HepG2 (cell line): ENCODE results near the gene CATSPERD. TPM values are rescaled to one million over a fixed set of nuclear protein-coding genes. Genes with fewer than 3 reads are reported as not detected.

Experiments
- CAMTA2 ChIP-seq: sonication (generic); formaldehyde crosslinking; IDR thresholded peaks from 2 replicates; pipeline ENCODE4 v1.4.0; 2020; ENCODE audit warnings: mild to moderate bottlenecking, missing genetic modification reagents, borderline replicate concordance
- ETV6 ChIP-seq: sonication (generic); formaldehyde crosslinking; conservative IDR thresholded peaks from 2 replicates; pipeline ENCODE4 v1.4.0; 2020; ENCODE audit warnings: missing genetic modification reagents
- FOSL2 ChIP-seq: sonication (generic); formaldehyde crosslinking; IDR thresholded peaks from 2 replicates; pipeline ENCODE4 v1.4.0; 2020; ENCODE audit warnings: missing genetic modification reagents
- HDAC2 ChIP-seq: sonication (generic); formaldehyde crosslinking; IDR thresholded peaks from 2 replicates; pipeline ENCODE4 v1.4.0; 2020; ENCODE audit warnings: missing genetic modification reagents
- HOXA9 ChIP-seq: sonication (generic); formaldehyde crosslinking; IDR thresholded peaks from 2 replicates; pipeline ENCODE4 v1.8.1; 2022; ENCODE audit warnings: missing genetic modification reagents, mild to moderate bottlenecking, moderate library complexity, borderline replicate concordance
- IRF2 ChIP-seq: IDR thresholded peaks from 2 replicates; pipeline ENCODE4 v1.6.1; 2018; ENCODE audit warnings: missing genetic modification reagents, missing compliant biosample characterization
- LRRFIP1 ChIP-seq: sonication (generic); formaldehyde crosslinking; conservative IDR thresholded peaks from 2 replicates; pipeline ENCODE4 v1.4.0; 2020; ENCODE audit warnings: missing genetic modification reagents
- MLXIP ChIP-seq: sonication (generic); formaldehyde crosslinking; IDR thresholded peaks from 2 replicates; pipeline ENCODE4 v1.9.0; 2021; ENCODE audit warnings: missing genetic modification reagents, borderline replicate concordance
- MTA3 ChIP-seq: sonication (generic); formaldehyde crosslinking; IDR thresholded peaks from 2 replicates; pipeline ENCODE4 v1.4.0; 2020; ENCODE audit warnings: missing genetic modification reagents
- PLSCR1 ChIP-seq: sonication (generic); formaldehyde crosslinking; IDR thresholded peaks from 2 replicates; pipeline ENCODE4 v1.5.0; 2020; ENCODE audit warnings: missing genetic modification reagents, mild to moderate bottlenecking, borderline replicate concordance
- SIX1 ChIP-seq: sonication (generic); formaldehyde crosslinking; IDR thresholded peaks from 2 replicates; pipeline ENCODE4 v1.4.0; 2020; ENCODE audit warnings: missing genetic modification reagents, borderline replicate concordance
- TFDP2 ChIP-seq: sonication (generic); formaldehyde crosslinking; IDR thresholded peaks from 2 replicates; pipeline ENCODE4 v1.4.0; 2020; ENCODE audit warnings: missing genetic modification reagents
- ZBTB39 ChIP-seq: sonication (generic); formaldehyde crosslinking; IDR thresholded peaks from 2 replicates; pipeline ENCODE4 v1.5.0; 2020; ENCODE audit warnings: missing genetic modification reagents
- ZNF143 ChIP-seq: sonication (generic); formaldehyde crosslinking; IDR thresholded peaks from 2 replicates; pipeline ENCODE4 v1.4.0; 2020; ENCODE audit warnings: missing genetic modification reagents
- ZNF263 ChIP-seq: sonication (generic); formaldehyde crosslinking; IDR thresholded peaks from 2 replicates; pipeline ENCODE4 v1.4.0; 2020; ENCODE audit warnings: missing genetic modification reagents
- ZNF747 ChIP-seq: sonication (generic); formaldehyde crosslinking; IDR thresholded peaks from 2 replicates; pipeline ENCODE4 v1.8.1; 2023; ENCODE audit warnings: missing genetic modification reagents, mild to moderate bottlenecking, borderline replicate concordance
- ZNF816 ChIP-seq: sonication (generic); formaldehyde crosslinking; IDR thresholded peaks from 2 replicates; pipeline ENCODE4 v1.8.0; 2022; ENCODE audit warnings: missing genetic modification reagents, mild to moderate bottlenecking, borderline replicate concordance
- ZNF83 ChIP-seq: sonication (generic); formaldehyde crosslinking; IDR thresholded peaks from 2 replicates; pipeline ENCODE4 v1.4.0; 2020; ENCODE audit warnings: missing genetic modification reagents, mild to moderate bottlenecking, borderline replicate concordance
- polyA plus RNA-seq, 8 experiments: library from polyadenylated mRNA; depleted of rRNA in 3 of 8; stranded (reverse) in 7 of 8; unstranded in 1 of 8; fragments of >200 nt; fragmentation: Illumina TruSeq in 4 of 8; extraction: Trizol in 4 of 8; gene quantifications; 2 replicates each; pipeline versions ENCODE4 v1.2.1 to v1.2.3, GENCODE V29; 2011 to 2016; ENCODE audit warnings: low read depth in 4 of 8, missing spikeins in 1 of 8, mixed read lengths in 1 of 8; ENCODE audit not compliant: insufficient read depth in 1 of 8
- total RNA-seq, 5 experiments: library from RNA; depleted of rRNA; stranded (reverse); fragments of >200 nt; fragmentation: Illumina TruSeq; extraction: Trizol; gene quantifications; 2 replicates each; pipeline ENCODE4 v1.2.3, GENCODE V29; 2016; ENCODE audit warnings: low read depth in 1 of 5

The CATSPERD gene
- total and polyA plus RNA-seq, 2 of the 13 experiments (the other 11 are each of a cell fraction or from before 2014, with no cell fraction given): 0.04 TPM; not detected in 1

- TF ChIP-seq SIX1 (CRISPR knock-in tag) (no peak), HDAC2 (CRISPR knock-in tag) (no peak), MLXIP (CRISPR knock-in tag) (no peak), ZNF747 (CRISPR knock-in tag) (0 out of 2 replicates have a peak, but pooled peaks have one; percentile 32), ZNF263 (no peak), LRRFIP1 (CRISPR knock-in tag) (no peak), ZBTB39 (no peak), ETV6 (CRISPR knock-in tag) (no peak), ZNF143 (no peak; the same call in 1 of the 2 replicates), ZNF816 (CRISPR knock-in tag) (0 out of 2 replicates have a peak, but pooled peaks have one; percentile 65), ZNF83 (CRISPR knock-in tag) (no peak), TFDP2 (CRISPR knock-in tag) (no peak; the same call in 1 of the 2 replicates), HOXA9 (CRISPR knock-in tag) (no peak), MTA3 (CRISPR knock-in tag) (no peak), CAMTA2 (no peak), PLSCR1 (CRISPR knock-in tag) (no peak), IRF2 (CRISPR knock-in tag) (no peak), FOSL2 (CRISPR knock-in tag) (no peak; the same call in 1 of the 2 replicates)
Observed at GRCh38 chr19:5686647-5687359, 33.6 kb upstream of the CATSPERD start (continued).
